HL-60/S4 (cell line): ENCODE measurements around the gene KAT2B.
"Not testable (repeated sequence)": the region's sequence is repeated elsewhere in the genome, so short reads cannot be mapped to it uniquely, and the experiment has no call there.

Experiments used
- in situ Hi-C: fragments of 300-500 bp; cut with MboI; formaldehyde crosslinking; loops from 2 replicates; pipeline ENCODE4 v1.14.3; 2022; ENCODE audit warnings: low sequenced_read_pairs

Gene KAT2B

GRCh38 chr3:20039765-20040547 is at the start of gene KAT2B:
Gene KAT2B (plus strand): TSS chr3:20040446. CDS start chr3:20040478, 32 bp downstream.
- in situ Hi-C loops: no loop called here

GRCh38 chr3:19994796-19995195 is 45.5 kb upstream of the KAT2B start:
- in situ Hi-C loops: no loop called here

GRCh38 chr3:19997502-19997901 is 42.7 kb upstream of the KAT2B start:
- in situ Hi-C loops: no loop called here

GRCh38 chr3:20001932-20002331 is 38.3 kb upstream of the KAT2B start:
- in situ Hi-C loops: no loop called here

- in situ Hi-C loops: no loop called here
Measured at GRCh38 chr3:20007960-20008359, 32.3 kb upstream of the KAT2B start.

GRCh38 chr3:20008646-20009045 is 31.6 kb upstream of the KAT2B start:
- in situ Hi-C loops: no loop called here

- in situ Hi-C loops: no loop called here
Measured at GRCh38 chr3:20012164-20012563, 28.1 kb upstream of the KAT2B start, which contains the start of gene PP2D1. Gene PP2D1 (minus strand): TSS chr3:20012264. CDS start chr3:20012072, 192 bp downstream.

- in situ Hi-C loops: no loop called here
Measured at GRCh38 chr3:20013396-20013795, 26.9 kb upstream of the KAT2B start.

GRCh38 chr3:20015525-20015924 is 24.7 kb upstream of the KAT2B start:
- in situ Hi-C loops: no loop called here

GRCh38 chr3:20016076-20016475 is 24.2 kb upstream of the KAT2B start:
- in situ Hi-C loops: not testable (repeated sequence)

GRCh38 chr3:20022954-20023622 is 17.2 kb upstream of the KAT2B start:
- in situ Hi-C loops: no loop called here

- in situ Hi-C loops: no loop called here
Measured at GRCh38 chr3:20023623-20024405, 16.4 kb upstream of the KAT2B start.

GRCh38 chr3:20027136-20027535 is 13.1 kb upstream of the KAT2B start:
- in situ Hi-C loops: no loop called here

- in situ Hi-C loops: no loop called here
Measured at GRCh38 chr3:20028905-20029331, 11.3 kb upstream of the KAT2B start.

GRCh38 chr3:20031939-20032338 is 8.3 kb upstream of the KAT2B start:
- in situ Hi-C loops: not testable (repeated sequence)

GRCh38 chr3:20035019-20035418 is 5.2 kb upstream of the KAT2B start:
- in situ Hi-C loops: no loop called here

GRCh38 chr3:20037255-20037996 is 2.8 kb upstream of the KAT2B start:
- in situ Hi-C loops: no loop called here

GRCh38 chr3:20038699-20039465 is 1.4 kb upstream of the KAT2B start:
- in situ Hi-C loops: no loop called here

- in situ Hi-C loops: no loop called here
Measured at GRCh38 chr3:20039466-20039764, 831 bp upstream of the KAT2B start.

GRCh38 chr3:20040548-20041196 is 426 bp downstream of the KAT2B start:
- in situ Hi-C loops: no loop called here
